Purkinje cell (primary cell): Measurements from ENCODE around the gene TPD52L2. TPM values are rescaled to one million over a fixed set of nuclear protein-coding genes. Genes with fewer than 3 reads are reported as not detected.

Experiments
- polyA plus RNA-seq: library from polyadenylated mRNA; unstranded; fragments of >200 nt; fragmentation: Nextera tagmentation; gene quantifications from 2 replicates; pipeline ENCODE4 v1.2.1, GENCODE V29; 2014

TPD52L2 gene
- 7.6 and 9.1 TPM in 2 replicates for polyA plus RNA-seq

DNA sequence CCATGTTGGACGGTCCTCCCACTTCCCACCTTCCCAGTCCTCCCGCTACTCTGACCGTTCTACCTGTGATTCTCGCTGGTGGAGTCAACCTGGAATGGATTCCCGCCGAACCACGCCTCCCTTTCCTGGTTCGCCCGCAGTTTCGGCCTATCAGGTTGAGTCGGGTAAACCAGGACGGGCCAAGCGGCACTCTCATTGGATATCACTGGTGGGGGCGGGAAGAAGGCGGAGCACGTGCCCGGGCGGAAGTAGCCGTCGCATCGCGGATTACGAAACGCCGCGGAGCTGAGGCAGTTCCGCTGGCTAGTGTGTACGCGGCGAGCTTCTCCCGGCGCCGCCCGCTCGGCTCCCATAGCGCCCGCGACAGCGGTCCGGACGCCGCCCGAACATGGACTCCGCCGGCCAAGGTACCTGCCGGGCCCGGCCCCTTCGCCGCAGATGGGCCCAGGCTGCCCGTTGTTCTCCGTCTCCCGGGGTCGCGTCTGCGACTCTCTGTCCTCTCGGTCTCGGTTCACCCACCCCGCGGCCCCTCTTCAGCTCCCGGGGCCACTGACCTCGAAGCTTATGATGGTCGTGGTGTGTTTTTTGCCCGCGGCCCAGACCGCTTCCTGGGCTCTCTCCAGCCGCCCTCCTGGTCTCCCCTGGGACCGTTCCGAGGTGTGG lies at the start of gene TPD52L2:
Gene TPD52L2 (plus strand): TSS at position 293 of the 663 bp plus-strand sequence. CDS start 96 bp downstream, at position 389.

DNA sequence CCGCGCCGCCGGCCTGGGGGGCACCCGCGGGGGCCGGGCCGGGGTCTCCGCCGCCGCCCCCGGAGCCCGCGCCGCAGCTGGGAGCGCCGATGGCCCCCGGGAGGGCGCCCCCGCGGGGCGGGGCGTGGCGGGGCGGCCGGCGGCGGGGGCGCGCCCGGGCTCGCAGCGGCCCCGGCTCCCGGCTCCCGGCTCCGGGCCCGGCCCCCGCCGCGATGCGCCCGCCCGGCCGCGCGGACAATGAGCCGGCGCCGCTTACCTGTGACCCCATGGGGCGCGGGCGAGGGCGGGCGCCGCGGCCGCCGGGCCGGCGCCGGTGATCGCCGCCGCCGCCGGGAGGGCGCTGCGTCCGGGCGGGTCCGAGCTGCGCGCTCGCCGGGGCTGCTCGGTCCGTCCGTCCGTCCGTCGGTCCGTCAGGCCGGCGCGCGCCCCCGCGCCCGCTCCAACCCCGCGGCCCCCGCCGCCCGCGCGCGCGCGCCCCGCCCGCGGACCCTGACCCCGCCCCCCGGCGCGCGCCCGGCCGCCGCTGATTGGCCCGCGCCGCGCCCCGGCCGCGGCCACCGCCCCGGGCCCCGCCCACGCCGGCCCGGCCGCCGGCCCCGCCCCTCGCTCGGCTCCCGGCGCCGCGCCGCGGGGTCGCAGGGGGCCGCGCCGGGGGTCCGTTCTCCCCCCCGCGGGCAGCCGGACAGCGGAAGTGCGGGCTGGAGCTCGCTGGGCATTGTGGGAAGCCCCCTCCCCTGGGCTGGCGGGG lies 34.1 kb upstream of the TPD52L2 start, which contains the start of gene ZBTB46:
Gene ZBTB46 (minus strand): TSS at position 424 of the 748 bp plus-strand sequence. CDS start 40,507 bp downstream, outside the sequence.

DNA sequence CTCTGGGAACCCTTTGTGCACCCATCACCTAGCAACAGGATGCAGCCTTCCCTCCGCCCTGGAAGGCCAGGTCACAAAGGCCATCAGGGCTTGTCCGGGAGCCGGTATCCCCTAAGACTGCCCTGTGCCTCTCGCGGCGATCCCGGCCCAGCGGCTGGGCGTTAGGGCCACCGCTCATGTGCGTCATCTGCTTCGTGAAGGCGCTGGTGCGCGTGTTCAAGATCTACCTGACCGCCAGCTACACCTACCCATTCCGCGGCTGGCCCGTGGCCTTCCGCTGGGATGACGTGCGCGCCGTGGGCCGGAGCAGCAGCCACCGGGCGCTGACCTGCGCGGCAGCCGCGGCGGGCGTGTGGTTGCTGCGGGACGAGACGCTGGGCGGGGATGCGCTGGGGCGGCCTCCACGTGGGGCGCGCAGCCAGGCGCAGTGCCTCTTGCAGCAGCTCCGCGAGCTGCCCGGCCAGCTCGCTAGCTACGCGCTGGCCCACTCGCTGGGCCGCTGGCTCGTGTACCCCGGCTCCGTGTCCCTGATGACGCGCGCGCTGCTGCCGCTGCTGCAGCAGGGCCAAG lies 3.6 kb upstream of the TPD52L2 start, which contains the start of gene ABHD16B:
Gene ABHD16B (plus strand): TSS at position 134 of the 570 bp plus-strand sequence. CDS start 43 bp downstream, at position 177.

DNA sequence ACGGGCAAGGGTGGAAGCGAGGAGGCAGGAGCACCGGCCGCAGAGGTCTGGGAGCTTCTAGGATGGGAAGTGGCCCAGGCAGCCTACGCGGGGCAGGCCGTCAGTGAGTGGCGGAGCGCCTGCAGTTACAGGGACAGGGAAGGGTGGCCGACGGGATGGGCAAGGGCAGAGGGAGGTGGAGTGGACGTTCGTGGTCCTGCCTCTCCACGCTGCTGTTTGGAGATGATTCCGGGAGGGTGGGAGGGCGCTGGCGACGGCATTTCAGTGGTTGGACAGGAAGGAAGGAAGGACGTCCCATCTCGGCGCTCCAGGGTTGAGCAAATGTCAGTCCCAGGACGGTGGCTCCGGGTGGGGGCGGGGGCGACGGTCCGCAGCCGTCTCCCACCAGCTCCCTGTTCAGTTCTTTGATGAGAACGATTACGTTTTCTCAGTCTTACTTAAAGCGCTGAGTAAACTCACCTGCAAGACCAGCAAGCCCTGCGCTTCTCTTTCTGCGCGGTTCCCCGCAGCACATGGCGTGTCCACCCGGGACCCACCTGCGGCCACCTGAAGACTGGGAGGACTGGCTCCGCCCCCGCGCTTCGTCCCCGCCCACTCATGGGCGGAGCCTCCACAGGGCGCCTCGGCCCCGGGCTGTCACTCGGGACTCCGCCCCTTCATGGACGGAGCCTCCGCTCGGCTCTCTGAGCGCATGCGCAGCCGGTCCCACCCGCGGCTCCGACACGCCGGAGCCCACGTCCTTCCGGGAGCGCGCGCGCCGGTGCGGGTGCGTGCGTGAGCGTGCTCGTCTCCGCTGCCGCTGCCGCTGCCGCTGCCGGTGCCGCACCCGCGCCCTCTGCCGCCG lies 29.5 kb downstream of the TPD52L2 start, which contains the start of gene DNAJC5:
Gene DNAJC5 (plus strand): TSS at position 769 of the 844 bp plus-strand sequence. CDS start 33,220 bp downstream, outside the sequence.

Other genes starting within 250 kb of the TPD52L2 start
- 0.35 and 1.3 TPM in 2 replicates for gene GMEB2, start 238.2 kb upstream of the TPD52L2 start, polyA plus RNA-seq
- 30.7 and 32.0 TPM in 2 replicates for gene STMN3, start 211.8 kb upstream of the TPD52L2 start, polyA plus RNA-seq
- gene RTEL1, start 207.0 kb upstream of the TPD52L2 start, polyA plus RNA-seq = 0.21 TPM in 1 of 2 replicates, not detected in the other
- not detected in 2 replicates for gene TNFRSF6B, start 168.6 kb upstream of the TPD52L2 start, polyA plus RNA-seq
- gene ARFRP1, start 157.3 kb upstream of the TPD52L2 start, polyA plus RNA-seq = 1.7 and 5.3 TPM in 2 replicates
- 0.38 and 0.73 TPM in 2 replicates for gene ZGPAT, start 157.2 kb upstream of the TPD52L2 start, polyA plus RNA-seq
- gene LIME1, start 128.6 kb upstream of the TPD52L2 start, polyA plus RNA-seq = not detected in 2 replicates
- 0.93 TPM in 1 of 2 replicates, not detected in the other for gene SLC2A4RG, start 125.5 kb upstream of the TPD52L2 start, polyA plus RNA-seq
- gene ZBTB46, start 34.0 kb upstream of the TPD52L2 start, polyA plus RNA-seq = 2.8 and 6.3 TPM in 2 replicates
- gene ABHD16B, start 3.8 kb upstream of the TPD52L2 start, polyA plus RNA-seq = not detected in 2 replicates
- gene DNAJC5, start 29.9 kb downstream of the TPD52L2 start, polyA plus RNA-seq = 8.3 and 9.6 TPM in 2 replicates
- 3.1 and 5.6 TPM in 2 replicates for gene UCKL1, start 91.1 kb downstream of the TPD52L2 start, polyA plus RNA-seq
- 0.05 and 0.06 TPM in 2 replicates for gene ZNF512B, start 104.7 kb downstream of the TPD52L2 start, polyA plus RNA-seq
- 0.25 and 0.73 TPM in 2 replicates for gene SAMD10, start 114.4 kb downstream of the TPD52L2 start, polyA plus RNA-seq
- 11.7 and 17.3 TPM in 2 replicates for gene PRPF6, start 115.9 kb downstream of the TPD52L2 start, polyA plus RNA-seq
- not detected in 2 replicates for gene C20orf204, start 170.9 kb downstream of the TPD52L2 start, polyA plus RNA-seq
- gene SOX18, start 184.4 kb downstream of the TPD52L2 start, polyA plus RNA-seq = 0.29 TPM in 1 of 2 replicates, not detected in the other
- gene TCEA2, start 197.9 kb downstream of the TPD52L2 start, polyA plus RNA-seq = 42.6 and 72.7 TPM in 2 replicates
- 0.36 TPM in 1 of 2 replicates, not detected in the other for gene RGS19, start 214.2 kb downstream of the TPD52L2 start, polyA plus RNA-seq
- 0.13 TPM in 1 of 2 replicates, not detected in the other for gene OPRL1, start 214.8 kb downstream of the TPD52L2 start, polyA plus RNA-seq
- gene LKAAEAR1, start 219.1 kb downstream of the TPD52L2 start, polyA plus RNA-seq = not detected in 2 replicates
- not detected in 2 replicates for gene NPBWR2, start 242.3 kb downstream of the TPD52L2 start, polyA plus RNA-seq